Neural cell (in vitro differentiated cells): ENCODE results near the gene CTCF.

Experiments
- EZH2 ChIP-seq: fragments of 200-600, 300-800 bp; shearing (Covaris generic), sonication (generic); IDR thresholded peaks from 2 replicates; pipeline ENCODE4 v1.6.1; 2014; ENCODE audit warnings: antibody characterized with exemption, low read length, borderline replicate concordance, mild to moderate bottlenecking; ENCODE audit not compliant: insufficient read depth, poor library complexity, severe bottlenecking
- POLR2AphosphoS5 ChIP-seq: IDR thresholded peaks from 2 replicates; pipeline ENCODE4 v1.6.1; 2012
- TF ChIP-seq, protein P1 (sequence below): fragments of 450-650 bp; IDR thresholded peaks from 2 replicates; pipeline ENCODE4 v1.5.1; 2014; ENCODE audit warnings: antibody characterized with exemption, mild to moderate bottlenecking, moderate library complexity; ENCODE audit not compliant: poor library complexity, severe bottlenecking

DNA sequence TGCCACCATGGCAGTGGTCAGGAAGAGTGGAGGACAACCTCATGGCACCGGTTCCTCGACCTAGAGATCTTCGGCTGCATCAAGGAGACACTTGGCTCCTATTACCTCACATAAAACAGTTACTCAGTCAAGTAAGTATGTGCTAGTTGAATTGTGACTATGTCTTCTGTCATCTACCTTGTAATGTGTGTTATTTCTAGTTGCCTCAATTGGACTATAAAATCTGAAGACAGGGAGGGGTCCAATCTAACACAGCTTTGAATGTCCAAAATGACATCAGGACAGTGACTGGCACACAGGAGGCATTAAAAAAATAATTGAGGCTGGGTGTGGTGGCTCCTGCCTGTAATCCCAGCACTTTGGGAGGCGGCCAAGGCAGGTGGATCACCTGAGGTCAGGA, 121.4 kb downstream of the CTCF start:
- no peak for TF ChIP-seq POLR2AphosphoS5
- TF ChIP-seq, protein P1, sequence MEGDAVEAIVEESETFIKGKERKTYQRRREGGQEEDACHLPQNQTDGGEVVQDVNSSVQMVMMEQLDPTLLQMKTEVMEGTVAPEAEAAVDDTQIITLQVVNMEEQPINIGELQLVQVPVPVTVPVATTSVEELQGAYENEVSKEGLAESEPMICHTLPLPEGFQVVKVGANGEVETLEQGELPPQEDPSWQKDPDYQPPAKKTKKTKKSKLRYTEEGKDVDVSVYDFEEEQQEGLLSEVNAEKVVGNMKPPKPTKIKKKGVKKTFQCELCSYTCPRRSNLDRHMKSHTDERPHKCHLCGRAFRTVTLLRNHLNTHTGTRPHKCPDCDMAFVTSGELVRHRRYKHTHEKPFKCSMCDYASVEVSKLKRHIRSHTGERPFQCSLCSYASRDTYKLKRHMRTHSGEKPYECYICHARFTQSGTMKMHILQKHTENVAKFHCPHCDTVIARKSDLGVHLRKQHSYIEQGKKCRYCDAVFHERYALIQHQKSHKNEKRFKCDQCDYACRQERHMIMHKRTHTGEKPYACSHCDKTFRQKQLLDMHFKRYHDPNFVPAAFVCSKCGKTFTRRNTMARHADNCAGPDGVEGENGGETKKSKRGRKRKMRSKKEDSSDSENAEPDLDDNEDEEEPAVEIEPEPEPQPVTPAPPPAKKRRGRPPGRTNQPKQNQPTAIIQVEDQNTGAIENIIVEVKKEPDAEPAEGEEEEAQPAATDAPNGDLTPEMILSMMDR, result no peak
- no peak for TF ChIP-seq EZH2
